SH-SY5Y (cell line): ENCODE measurements around the gene HOXD12.

Experiments
- GATA2 ChIP-seq: IDR thresholded peaks from 2 replicates; pipeline ENCODE4 v1.6.1; 2011; ENCODE audit warnings: mild to moderate bottlenecking, low read depth, low read length
- GATA3 ChIP-seq: IDR thresholded peaks from 2 replicates; pipeline ENCODE4 v1.6.1; 2011; ENCODE audit warnings: low read depth, mild to moderate bottlenecking, low read length, moderate library complexity

- no peak for TF ChIP-seq GATA2
- TF ChIP-seq GATA3 = no peak
Observed at GRCh38 chr2:176110415-176111308, 11.1 kb downstream of the HOXD12 start.
